ENCODE measurements around the gene CALML3.

DNA sequence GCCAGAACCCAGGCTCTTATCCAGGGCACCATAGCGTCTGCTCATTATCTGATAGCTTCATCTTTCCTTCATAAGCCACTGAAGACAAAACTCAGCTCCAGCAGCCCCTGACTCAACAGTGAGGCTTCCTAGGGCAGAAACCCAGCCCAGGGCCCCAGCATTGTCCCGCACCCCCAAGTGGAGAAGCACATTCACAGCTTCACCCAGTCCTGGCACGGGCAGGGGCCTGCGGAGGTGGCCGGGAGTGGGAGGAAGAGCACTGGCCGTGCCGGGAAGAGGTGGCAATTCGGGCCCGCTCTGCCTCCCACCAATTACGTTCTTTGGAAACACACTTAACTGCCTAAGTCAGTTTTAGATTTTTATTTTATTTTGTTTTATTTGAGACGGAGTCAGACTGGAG is 15.1 kb upstream of the CALML3 start:
- TF ChIP-seq, protein P1, sequence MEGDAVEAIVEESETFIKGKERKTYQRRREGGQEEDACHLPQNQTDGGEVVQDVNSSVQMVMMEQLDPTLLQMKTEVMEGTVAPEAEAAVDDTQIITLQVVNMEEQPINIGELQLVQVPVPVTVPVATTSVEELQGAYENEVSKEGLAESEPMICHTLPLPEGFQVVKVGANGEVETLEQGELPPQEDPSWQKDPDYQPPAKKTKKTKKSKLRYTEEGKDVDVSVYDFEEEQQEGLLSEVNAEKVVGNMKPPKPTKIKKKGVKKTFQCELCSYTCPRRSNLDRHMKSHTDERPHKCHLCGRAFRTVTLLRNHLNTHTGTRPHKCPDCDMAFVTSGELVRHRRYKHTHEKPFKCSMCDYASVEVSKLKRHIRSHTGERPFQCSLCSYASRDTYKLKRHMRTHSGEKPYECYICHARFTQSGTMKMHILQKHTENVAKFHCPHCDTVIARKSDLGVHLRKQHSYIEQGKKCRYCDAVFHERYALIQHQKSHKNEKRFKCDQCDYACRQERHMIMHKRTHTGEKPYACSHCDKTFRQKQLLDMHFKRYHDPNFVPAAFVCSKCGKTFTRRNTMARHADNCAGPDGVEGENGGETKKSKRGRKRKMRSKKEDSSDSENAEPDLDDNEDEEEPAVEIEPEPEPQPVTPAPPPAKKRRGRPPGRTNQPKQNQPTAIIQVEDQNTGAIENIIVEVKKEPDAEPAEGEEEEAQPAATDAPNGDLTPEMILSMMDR (IDR thresholded peaks at IDR 0.05): no peak
- TF ChIP-seq EP300 (IDR thresholded peaks at IDR 0.05): no peak

Measured in stomach (tissue), 4 donors.